Amniotic epithelial cell (primary cell): ENCODE data around the gene SMOC1.
A peak's percentile ranks its signal among the peaks of the same experiment; 100 is the strongest.

Experiments used
- DNase-seq: peaks from one replicate; pipeline ENCODE4 v3.0.0-alpha.2; 2010; ENCODE audit warnings: low read depth

SMOC1 gene

DNA sequence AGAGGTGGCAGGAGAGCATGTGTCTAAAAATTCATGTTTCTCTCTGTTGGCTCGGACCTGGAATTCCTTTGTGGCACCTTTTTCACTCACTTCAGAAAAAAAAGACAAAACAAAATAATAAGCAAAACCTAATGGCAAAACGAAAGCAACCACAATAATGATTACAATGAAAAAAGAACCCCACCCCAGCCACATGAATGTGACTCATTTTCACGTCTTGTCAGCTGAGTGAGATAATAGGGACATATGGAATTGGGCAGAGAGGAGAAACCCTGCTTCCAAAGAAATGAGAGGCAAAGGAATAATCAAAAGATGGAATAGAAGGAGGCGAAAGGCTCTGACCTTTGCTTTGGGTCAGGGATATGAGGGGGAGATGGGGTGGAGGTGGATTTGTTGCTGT lies 166.1 kb downstream of the SMOC1 start:
- DNase-seq: no peak

DNA sequence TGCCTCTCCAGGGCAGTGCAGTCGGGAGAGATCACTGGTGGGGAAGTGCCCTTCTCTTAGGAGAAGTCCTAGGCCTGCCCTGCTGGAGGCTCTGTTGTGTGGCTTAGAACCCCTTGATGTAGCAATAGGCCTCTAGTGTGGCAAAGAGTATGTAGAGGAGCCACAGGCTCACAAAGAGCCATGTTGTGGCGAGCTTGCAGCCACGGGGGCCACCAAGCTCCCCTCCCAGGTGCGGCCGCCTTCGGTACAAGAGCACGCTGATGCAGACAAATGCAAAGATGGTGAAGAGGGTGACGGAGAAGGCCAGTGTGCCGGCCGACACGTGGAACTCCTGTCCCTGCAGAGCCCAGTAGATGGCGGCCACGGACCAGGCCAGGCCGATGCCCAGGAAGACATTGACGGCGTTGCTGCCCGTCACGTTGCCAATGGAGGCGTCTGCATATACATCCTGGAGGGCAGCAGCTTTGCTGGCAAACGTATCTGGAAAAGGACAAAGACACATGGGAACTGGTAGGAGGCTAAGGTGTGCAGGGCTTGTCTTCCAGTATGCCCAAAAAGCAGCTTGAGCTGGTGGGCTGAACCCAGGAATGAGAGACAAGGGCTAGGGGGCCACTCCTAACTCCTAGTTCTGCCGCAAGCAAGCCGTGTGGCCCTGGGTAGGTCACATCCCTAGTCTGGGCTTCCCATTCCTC lies 166.8 kb downstream of the SMOC1 start:
- DNase-seq: peak; percentile 41

DNA sequence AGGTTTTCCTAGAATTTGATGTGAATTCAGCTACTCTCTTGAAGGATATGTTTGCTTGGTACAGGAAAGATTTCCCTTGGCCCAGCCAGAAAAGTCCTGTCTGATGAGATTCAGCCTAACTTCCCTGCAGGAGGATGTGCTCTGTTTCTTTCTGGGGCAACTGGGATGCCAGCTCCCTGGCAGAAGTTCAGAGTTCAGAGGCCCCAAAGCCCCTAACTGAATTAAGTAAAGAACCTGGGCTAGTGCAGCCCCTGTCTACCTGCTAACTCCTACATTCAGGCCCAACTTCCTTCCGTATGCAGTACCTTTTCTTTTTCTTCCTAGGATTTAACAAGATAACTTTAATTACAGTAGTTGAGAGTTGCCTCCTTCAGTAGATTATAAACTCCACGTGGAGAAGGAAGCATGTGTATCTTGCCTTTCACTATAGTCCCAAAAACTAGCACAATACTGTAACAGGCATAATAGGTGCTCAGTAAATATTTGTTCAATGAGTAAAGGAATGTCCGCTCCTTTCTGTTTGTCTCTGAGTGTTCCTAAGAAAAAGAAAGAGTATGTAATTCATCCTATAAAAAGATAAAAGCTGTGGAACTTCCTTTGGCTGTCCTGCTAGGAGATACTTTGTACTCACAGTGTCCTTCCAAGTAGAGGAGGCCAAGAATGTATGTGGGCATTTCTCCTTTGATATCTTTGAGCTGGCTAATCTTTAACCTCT lies 168.5 kb downstream of the SMOC1 start:
- DNase-seq: no peak

DNA sequence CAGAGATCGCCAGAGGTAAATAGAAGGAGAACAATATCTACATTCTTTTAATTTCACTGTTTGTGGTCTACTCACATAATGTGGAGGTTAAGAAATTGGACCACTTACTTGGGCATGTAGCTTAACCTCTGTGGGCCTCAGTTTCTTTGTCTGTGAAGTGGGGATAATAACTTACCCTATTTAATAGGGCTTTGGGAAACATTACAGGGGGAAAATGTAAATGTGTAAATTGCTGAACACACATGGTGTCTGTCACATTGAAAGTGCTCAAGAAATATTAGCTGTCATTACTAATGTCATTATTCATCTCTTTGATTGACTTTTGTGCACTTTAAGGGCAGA lies 169.1 kb downstream of the SMOC1 start:
- no peak for DNase-seq

DNA sequence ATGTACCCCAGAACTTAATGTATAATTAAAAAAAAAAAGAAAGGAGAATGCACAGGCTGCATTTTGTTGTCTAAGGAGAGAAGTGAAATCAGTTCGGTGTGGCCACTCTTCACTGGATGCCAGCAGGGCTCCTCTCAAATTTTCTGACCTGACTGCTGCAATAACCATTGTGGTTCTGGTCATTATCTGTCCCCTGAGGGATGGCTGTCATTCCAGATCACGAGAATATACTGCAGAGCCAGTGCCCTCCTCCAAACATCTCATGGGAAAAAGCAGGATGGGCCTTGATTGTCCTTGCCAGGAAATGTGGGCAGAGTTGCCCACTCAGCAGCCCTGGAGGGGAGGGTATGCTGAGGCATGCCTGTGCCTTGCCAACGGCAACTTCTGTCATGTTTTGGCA lies 170.4 kb downstream of the SMOC1 start:
- no peak for DNase-seq

DNA sequence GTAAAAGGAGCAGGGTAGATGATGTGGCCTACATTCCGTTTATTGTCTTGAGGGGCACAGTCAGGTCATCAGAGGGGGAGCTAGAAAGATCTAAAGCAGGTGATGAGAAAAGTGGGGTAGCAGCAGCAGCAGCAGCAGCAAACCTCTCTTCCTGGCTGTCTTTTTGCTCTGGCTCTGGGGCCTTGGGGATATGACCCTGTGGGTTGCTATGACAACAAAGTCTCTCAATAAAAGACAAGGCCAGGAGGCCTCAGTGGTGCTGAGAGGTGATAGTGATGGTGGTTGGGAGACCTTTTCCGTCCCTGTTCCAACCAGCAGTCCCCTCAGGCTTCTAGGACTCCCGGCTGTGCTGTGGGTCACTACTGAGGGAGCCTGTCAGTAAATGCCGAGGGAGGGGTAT lies 170.9 kb downstream of the SMOC1 start:
- DNase-seq: no peak

DNA sequence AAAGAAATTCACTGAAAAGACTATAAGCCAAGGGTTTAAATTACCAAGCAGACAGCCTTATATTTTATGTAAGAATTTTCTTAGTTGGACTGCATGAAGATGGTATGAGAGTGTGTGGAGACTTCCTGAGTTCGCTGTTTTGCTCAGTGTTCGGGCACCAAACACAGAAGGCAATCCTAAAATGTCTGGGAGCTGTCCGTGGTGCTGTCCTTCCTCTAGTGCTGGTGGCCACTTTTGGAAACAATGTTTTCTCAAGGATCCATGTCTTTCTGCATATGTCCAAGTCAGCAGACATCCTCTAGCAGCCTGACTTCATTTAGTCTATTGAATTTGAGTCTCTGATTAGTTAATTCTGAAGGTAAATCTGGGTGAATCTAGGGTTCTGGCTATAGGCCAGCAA lies 173.8 kb downstream of the SMOC1 start:
- peak; percentile 20 for DNase-seq

DNA sequence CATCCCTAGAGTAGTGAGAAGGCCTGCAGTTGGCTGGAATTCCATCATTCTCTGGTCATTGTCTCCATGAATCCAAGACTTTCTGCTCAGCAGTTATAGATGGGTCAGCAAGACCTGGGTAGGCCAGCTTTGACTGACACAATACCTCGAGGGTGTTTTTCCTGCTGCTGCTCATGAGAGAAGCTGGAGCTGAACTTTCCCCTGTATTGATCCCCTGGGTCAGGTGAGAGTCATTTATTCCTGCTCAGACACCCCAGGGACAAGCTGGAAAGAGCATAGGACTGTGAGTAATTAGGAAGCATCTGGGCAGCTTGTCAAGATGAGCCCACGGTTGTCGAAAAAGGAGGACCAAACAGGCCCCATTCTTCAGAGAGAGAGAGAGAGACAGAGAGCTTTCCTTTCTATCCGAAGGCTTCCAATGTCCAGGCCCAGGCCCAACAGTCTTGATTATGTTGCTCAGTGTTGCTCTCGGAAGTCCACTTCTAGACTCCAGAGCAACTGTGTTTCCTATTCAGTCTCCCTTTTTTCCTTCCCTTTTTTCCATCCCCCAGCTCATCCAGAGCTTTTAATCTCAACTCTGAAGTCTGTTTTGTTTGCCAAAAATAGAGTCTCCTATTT lies 178.4 kb downstream of the SMOC1 start:
- DNase-seq: no peak

DNA sequence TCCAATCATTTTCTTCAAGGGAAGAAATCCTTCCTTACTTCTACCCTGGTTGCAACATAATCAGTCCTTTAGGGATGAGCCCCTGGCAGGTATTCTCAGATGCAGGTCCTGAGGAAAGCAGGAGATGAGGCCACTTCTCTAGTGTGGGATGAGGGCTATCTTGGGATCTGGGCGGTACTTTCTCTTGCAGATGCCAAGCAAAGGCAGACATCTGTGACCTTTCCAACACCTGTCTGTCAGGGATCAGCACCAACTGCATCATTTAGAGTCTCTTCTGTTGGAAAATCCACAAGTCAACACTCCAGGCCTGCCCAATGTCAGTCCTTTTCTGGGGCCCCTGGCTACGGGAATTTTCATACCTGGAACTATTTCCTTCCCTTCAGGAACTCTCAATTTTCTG lies 180.3 kb downstream of the SMOC1 start:
- DNase-seq: no peak

DNA sequence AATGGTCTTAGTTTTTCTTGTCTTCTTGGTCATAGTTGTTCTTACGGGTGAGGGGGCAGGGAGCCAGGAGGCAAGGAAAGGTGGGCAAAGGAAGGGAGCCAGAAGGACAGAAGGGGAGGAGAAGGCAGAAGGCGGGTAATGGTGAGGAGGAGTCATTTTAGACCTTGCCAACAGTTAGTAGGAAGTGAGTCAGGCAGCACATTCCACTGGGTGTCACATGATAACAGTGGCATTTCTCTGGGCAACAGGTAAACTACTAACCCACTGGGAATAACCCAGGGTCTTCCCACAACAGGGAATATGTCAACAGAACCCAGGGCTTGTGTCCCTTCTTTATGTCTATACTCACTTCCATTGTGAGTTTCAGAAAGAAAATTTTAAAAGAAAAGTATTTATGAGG lies 181.9 kb downstream of the SMOC1 start:
- DNase-seq: no peak

DNA sequence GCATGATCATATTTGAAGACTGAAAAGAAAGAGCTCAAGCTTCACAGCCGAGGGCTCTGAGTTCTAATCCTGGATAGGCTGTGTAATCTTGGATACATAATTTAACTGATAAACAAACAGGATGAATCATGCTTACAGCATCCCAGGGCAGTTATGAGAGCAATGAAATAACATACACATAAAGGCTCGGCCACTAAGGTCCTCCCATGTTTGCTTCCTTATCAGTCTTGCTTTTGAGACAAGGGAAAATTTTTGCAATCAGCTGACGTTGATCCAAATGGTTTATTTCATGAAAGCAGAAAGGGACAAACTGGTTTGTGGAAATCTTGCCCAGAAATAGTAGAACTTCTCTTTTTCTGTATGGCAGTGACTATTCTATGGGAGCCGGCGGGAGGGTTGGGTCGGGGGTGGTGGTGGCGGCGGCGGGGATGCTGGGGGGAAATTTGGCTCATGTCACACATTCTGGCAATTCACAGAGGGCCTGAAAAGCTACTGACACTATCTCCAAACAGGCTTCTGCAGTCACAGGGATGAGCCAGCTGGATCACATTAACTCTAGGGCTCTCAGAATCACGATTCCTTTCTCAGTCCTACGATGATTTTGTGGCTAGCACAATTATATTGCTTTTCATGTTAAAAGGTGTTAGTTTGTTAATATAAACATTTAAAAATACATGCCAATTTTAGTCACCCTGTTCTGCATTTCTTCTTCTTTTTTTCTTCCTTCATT lies 185.1 kb downstream of the SMOC1 start:
- DNase-seq: peak; percentile 16

DNA sequence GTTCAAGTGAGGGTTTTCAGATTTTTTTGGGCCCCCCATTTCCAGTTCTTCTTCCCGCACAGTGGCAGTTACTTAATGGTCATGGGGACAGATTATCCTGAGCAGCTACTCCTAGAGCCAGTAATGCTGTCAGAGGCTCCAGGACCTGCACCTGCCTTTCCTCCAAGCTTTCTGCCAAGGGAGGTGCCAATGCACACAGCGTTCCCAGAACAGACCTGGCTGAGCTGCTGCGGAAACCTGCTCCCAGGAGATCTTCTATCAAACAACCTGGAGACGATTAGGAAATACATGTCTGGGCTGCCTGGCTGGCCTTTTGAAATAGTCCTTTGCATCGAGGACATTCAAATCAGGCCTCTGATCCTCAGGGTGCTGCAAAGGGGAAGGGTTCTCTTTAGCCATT lies 188.6 kb downstream of the SMOC1 start:
- no peak for DNase-seq

DNA sequence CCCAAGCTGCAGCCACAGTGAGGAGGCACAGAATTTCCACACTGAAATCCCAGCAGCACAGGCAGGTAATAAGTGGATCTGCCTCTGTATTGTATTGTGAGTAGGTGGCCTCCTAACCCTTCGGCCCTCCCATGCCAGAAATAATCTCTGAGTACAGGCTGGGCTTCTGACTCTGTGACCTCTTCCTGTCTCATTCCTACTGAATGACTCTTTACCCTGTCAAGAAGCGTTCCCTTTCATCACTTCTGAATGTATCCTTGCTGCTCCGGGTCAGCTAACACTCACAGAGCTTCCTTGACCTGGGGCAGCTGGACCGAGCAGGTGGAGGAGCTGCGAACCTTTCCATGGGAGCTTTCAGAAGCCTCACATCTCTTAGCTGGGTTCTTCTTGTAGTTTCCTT lies 190.0 kb downstream of the SMOC1 start:
- DNase-seq: no peak

DNA sequence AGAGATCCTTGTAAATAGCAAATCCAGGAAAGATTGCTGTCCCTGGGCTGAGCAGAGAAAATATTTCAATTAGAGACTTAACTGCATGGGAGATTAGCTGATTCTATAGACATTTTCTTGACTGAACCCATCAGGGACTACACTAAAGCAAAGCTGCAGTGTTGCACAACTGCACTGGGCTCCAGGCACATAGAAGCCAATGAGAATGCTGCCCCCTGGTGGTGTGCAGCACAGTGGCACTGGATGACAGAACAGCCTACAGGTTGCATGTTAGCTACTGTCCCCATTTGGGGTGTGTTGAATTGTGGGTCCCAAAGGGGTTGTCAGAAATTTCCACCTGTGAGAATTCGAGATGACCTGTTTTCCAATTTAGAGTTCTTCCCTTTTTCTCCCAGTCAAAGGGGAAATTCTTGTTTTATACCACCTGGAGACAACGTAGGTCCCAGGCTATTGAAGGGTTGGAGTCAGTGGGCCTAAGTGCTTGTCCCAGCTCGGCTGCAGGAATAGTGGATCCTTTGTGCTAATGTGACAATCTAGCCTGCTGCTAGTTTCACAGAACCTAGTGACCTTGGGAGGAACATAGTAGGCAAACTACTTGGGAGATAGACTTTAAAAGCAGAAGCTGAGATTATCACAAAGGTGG lies 194.8 kb downstream of the SMOC1 start:
- DNase-seq: peak; percentile 58

DNA sequence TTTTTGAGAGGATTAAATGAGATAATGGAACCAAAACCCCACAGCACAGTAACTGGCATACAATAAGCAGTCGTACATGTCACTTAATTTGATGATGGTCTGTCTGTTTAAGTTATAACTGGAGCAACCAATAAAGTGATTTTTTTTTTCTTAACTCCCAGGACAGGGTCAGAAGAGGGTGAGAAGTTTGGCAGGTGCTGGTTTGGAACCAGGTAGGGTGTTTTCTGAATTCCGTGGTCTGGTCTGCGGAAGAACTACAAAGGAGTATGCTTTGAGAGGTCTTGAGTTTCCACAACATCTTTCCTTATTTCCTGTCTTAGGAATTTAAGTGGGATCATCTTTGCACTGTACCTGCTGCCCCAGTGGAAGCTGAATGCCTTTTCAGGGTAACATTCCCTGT lies 197.8 kb downstream of the SMOC1 start:
- no peak for DNase-seq

DNA sequence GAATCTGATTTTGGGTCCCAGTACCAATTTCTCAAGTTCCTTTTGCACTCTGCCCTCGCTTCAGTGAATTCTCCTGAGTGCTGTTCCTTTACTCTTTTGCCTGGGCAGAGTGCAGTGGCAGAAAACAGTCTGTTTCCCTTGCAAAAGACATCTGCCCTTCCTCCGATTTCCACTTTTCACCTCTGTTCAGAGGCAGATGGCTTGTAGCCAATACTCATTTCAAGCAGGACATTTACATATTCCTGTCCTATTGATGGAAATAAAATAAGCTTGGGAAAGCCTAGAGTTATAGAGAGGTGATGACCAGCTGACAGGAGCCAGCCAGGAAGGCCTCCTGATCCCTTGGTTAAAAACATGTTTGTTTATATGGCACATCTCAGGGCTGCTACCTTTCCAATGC lies 198.5 kb downstream of the SMOC1 start:
- no peak for DNase-seq

DNA sequence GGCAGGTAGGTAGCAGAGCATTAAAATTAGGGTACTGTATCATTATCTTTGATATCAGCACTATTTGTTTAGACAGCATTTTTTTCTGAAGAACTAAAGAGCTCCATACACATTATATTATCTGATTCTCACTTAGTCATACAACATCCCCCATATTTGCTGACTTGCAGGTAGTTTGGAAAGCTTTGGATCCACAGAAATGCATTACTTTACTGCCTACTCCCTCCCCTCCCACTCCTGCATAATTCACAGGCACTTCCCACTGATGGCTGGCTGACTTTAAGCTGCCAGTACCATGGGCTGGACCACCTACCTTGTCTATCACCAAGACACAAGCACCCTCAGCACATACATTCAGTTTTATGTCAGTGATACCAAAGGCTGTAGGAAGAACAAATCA lies 199.1 kb downstream of the SMOC1 start:
- DNase-seq: no peak

DNA sequence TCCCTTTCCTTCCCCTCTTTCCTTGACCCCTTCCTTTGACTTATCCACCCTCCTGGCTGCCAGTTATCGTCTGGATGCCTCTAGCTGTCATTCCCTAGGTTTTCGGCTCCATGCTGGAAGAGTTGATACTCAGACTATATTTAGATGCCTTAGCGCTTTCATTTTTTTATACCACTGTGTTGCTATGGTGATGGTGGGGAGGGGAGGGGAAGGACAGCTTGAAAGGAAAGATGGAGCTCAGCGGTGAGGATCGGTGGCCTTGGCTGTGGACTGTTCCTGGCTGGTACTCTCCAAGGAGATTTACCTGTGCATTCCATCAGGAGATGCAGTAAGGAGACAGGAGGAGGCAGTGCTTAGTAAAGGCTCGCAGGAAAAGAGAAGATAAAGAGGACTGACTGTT lies 200.9 kb downstream of the SMOC1 start:
- no peak for DNase-seq
